Fibroblast of the aortic adventitia (primary cell): ENCODE data around the gene CFAP77. TPM values are rescaled to one million over a fixed set of nuclear protein-coding genes. Genes with fewer than 3 reads are reported as not detected.

ENCODE experiments used
- DNase-seq: peaks from one replicate; pipeline ENCODE4 v3.0.0-alpha.2; 2010; ENCODE audit warnings: low read depth
- H3K4me3 ChIP-seq: 2 replicates; pipeline ENCODE4 v1.5.1; 2011; ENCODE audit warnings: low read depth, mild to moderate bottlenecking, control low read depth, low read length, moderate library complexity
- CTCF ChIP-seq: IDR thresholded peaks from 2 replicates; pipeline ENCODE4 v1.5.1; 2011; ENCODE audit warnings: mild to moderate bottlenecking, low read length, control low read depth, inconsistent platforms; ENCODE audit not compliant: insufficient read depth
- total RNA-seq: library from RNA; depleted of rRNA; stranded (reverse); fragments of >200 nt; gene quantifications from 2 replicates; pipeline ENCODE4 v1.2.3, GENCODE V29; 2012; ENCODE audit warnings: low replicate concordance

Gene CFAP77
- total RNA-seq, 1 donor, result not detected

DNA sequence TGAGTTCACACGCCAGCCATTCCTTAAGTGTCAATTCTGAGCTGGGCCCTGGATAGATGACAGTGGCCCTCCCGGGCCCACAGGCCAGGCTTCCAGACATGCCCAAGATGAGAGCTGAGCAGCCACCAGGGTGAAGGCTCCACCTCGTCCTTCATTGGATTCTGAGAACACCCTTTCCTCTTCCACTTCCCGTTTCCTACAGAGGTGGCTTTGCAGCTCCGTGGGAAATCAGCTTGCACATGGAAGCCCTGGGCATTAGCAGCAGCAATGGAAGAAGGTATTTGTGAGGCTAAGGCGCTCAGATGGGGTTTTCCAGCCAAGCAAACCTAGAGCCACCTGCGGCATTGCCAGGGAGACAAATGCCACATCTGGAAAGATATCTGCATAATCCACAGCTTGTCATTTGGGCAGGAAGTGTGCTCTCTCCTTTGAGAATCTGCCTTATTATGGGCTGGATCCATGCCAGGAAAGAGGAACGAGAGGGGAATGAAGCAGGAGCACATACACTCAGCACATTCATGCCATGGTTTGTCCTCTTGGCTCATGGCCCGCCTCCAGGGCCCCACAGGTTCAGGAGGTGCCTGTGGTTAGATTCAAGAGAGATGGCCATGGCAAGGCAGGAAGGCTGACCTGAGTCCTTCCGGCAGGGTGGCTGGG is 34.1 kb downstream of the CFAP77 start:
- DNase-seq, result no peak
- TF ChIP-seq CTCF, result no peak

DNA sequence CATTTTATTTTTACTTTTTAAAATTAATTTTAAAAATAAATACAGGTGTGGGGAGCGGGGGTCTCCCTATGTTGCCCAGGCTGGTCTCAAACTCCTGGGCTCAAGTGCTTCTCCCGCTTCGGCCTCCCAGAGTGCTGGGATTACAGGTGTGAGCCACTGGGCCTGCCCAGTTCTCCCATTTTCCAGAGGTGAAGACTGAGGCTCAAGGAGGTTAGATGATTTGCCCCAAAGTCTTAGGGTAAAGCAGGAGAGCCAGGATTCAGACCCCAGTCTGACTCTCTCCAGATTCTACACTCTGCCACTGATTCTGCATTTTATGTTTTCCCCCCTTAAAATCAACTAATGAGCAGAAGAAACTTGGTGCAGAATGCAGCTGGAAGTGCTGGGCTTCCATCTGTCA is 36.9 kb downstream of the CFAP77 start:
- TF ChIP-seq CTCF, result no peak
- no peak for DNase-seq
- no peak overlapping the region for H3K4me3 ChIP-seq

More for the DNA sequence above, 34.1 kb downstream of the CFAP77 start:
- H3K4me3 ChIP-seq, result no peak overlapping the region

- DNase-seq, result no peak
- H3K4me3 ChIP-seq, result no peak overlapping the region
- no peak for TF ChIP-seq CTCF
These were observed 37.3 kb downstream of the CFAP77 start for GRCh38 chr9:132447346-132447745.

GRCh38 chr9:132447902-132448301 is 37.9 kb downstream of the CFAP77 start:
- no peak for DNase-seq
- H3K4me3 ChIP-seq, result no peak overlapping the region
- no peak for TF ChIP-seq CTCF

DNA sequence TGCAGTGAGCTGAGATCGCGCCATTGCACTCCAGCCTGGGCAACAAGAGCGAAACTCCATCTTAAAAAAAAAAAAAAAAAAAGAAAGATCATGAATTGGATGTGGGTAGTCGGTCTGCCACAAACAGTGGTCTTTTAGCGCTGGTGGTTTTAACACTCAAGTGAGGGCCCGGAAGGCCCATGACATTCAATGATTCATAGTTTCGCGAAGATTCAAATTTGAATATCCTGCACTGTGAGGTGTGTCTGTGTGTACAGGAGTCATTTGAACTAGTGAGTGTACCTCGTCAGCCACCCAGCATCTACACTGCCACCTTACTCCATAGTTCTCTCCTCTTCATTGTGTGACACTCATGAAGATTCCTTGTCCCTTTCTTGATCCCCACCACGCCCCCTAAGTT is 41.3 kb downstream of the CFAP77 start:
- no peak for TF ChIP-seq CTCF
- no peak overlapping the region for H3K4me3 ChIP-seq
- no peak for DNase-seq

- TF ChIP-seq CTCF, result no peak
- no peak for DNase-seq
These were observed 46.2 kb downstream of the CFAP77 start for GRCh38 chr9:132456241-132456640.

More at GRCh38 chr9:132456241-132456640, 46.2 kb downstream of the CFAP77 start:
- no peak overlapping the region for H3K4me3 ChIP-seq
